Activated T-cell treated with anti-CD3 and anti-CD28 coated beads, Interleukin-2, amount 50 U/mL, for 24 hours (primary cell): ENCODE measurements around the gene KCNH2.

ENCODE experiments used
- DNase-seq: peaks from one replicate; pipeline ENCODE4 v3.0.0-alpha.2; 2020
- H3K27ac Mint-ChIP-seq: 2 replicates; pipeline ENCODE4 v1.8.0; 2020; ENCODE audit warnings: mild to moderate bottlenecking, mixed read lengths
- H3K27me3 Mint-ChIP-seq: 2 replicates; pipeline ENCODE4 v1.8.0; 2020; ENCODE audit warnings: mixed read lengths
- H3K36me3 Mint-ChIP-seq: 2 replicates; pipeline ENCODE4 v1.8.0; 2020; ENCODE audit warnings: low read depth, mixed read lengths
- H3K4me1 Mint-ChIP-seq: 2 replicates; pipeline ENCODE4 v1.8.0; 2020; ENCODE audit warnings: low read depth, mixed read lengths
- H3K4me3 Mint-ChIP-seq: 2 replicates; pipeline ENCODE4 v1.8.0; 2020; ENCODE audit warnings: mild to moderate bottlenecking, moderate library complexity, mixed read lengths
- H3K9me3 Mint-ChIP-seq: 2 replicates; pipeline ENCODE4 v1.8.0; 2020; ENCODE audit warnings: mixed read lengths

Gene KCNH2

DNA sequence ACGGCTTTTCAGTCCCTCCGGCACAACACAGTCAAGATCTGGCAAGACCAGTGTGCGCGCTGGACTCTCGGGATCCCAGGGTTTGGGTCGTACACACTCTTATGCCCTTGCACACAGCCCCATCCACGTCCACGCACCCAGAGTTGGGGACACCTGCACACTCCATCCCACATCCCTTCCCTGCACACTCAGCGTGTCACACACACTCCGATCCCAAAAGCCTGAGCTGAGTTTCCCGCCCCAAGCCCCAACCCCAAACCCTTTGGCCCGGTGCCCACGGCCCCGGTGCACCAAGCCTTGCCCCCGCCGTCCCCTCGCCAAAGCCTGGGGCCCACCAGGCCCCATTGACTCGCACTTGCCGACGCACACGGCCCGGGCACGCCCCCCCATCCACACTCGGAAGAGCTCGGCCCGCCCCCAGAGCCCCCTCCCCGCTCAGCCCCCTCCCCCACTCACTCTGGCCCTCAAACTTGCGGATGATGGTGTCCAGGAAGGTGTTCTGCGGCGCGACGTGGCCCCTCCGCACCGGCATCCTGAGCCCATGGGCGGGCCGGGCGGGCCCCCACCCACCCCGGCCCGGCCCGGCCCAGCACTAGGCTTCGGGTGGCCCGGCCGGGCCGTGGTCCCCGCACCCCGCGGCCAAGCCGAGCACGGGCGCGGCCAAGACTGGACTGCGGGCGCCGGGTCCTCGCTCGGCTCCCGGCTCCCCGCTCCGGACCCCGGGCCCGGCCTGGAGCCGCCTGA lies 567 bp downstream of the KCNH2 start:
- H3K27ac Mint-ChIP-seq: no peak overlapping the region
- no peak for DNase-seq
- peaks cover 31% of the 10 kb centered on the region for H3K4me1 Mint-ChIP-seq
- H3K36me3 Mint-ChIP-seq: no peaks in the 10 kb centered on the region
- H3K27me3 Mint-ChIP-seq: peaks cover 62% of the 10 kb centered on the region
- peak overlapping the region; percentile 69 for H3K4me3 Mint-ChIP-seq
- no peaks in the 10 kb centered on the region for H3K9me3 Mint-ChIP-seq

DNA sequence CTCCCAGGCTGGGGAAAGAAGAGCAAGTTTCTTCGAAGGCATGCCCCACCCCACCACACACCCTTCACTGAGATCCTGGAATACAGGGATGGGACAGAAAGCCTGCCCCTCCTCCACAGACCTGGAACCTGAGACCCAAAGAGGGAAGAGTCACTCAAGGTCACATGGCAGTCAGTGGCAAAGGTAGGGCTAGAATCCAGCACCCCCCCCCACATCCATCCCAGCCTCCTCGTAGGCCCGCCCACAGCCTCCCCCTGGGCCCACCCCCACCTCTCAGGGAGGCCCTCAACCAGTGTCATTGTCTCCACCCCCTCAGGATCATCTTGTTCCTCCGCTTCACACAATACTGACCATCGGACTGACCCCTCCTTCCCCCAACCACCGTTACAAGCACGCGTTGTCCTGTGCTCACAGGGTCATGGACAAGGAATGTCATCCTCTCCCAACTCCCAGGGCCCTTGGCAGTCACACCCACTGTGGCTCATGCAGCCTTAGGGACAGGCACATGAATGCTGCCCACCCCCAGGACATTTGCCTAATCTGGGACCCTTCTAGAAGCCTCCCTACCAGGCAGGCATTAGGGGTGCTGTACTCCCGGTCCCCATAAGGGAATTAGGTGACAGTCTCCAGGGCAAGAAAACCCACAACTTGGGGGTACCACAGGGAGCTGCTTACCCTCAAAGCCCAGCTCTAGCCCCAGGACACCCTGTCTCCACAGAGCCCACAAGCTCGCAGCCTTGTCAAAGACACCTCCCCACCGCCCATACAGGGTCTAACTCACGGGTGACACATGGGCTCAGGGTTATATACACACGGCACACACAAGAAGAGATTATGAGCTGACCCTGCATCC lies 1.4 kb downstream of the KCNH2 start:
- no peak for DNase-seq
- Mint-ChIP-seq H3K27ac (no peak overlapping the region), H3K4me3 (peak overlapping the region; percentile 69), H3K36me3 (no peaks in the 10 kb centered on the region), H3K27me3 (peaks cover 54% of the 10 kb centered on the region), H3K4me1 (peaks cover 31% of the 10 kb centered on the region), H3K9me3 (no peaks in the 10 kb centered on the region)

DNA sequence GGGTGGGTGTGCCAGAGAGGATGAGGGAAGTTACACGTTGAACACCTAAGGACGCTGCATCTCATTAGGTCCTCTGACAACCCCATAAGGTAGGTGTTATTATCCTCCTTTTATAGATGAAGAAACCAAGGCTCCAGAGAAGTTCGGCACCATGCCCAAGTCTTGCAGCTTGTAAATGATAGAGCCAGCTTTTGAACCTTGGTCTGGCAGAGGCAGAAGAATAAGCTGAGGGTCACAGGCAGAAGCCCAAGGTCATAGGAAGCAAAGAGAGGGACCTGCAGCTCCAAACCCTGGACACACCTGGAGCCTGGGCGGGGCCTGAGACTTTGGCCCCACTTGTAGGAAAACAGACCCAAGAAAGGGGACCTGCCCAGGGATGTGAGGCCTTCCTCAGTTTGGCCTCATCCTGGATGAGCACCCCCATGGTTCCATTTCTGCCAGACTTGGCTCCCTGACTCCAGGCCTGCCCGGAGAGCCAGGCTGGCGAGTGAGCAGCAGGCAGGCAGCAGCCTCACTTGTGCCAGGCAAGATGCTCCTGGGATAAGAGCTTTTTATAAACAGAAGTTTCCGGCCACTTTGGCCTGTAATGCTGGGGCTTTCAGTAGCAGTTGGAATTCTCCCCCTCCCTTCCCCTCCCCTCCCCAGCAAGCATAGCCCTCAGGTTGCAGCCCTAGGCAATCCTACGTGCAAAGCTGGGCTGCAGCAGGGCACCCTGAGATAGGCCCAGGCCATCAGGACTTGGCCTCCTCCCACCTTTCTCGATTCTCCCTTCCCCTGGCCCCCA lies 2.4 kb downstream of the KCNH2 start:
- Mint-ChIP-seq H3K36me3 (no peaks in the 10 kb centered on the region), H3K4me3 (peak overlapping the region; percentile 68), H3K9me3 (no peaks in the 10 kb centered on the region), H3K27me3 (peaks cover 44% of the 10 kb centered on the region), H3K27ac (no peak overlapping the region), H3K4me1 (peaks cover 31% of the 10 kb centered on the region)
- no peak for DNase-seq

DNA sequence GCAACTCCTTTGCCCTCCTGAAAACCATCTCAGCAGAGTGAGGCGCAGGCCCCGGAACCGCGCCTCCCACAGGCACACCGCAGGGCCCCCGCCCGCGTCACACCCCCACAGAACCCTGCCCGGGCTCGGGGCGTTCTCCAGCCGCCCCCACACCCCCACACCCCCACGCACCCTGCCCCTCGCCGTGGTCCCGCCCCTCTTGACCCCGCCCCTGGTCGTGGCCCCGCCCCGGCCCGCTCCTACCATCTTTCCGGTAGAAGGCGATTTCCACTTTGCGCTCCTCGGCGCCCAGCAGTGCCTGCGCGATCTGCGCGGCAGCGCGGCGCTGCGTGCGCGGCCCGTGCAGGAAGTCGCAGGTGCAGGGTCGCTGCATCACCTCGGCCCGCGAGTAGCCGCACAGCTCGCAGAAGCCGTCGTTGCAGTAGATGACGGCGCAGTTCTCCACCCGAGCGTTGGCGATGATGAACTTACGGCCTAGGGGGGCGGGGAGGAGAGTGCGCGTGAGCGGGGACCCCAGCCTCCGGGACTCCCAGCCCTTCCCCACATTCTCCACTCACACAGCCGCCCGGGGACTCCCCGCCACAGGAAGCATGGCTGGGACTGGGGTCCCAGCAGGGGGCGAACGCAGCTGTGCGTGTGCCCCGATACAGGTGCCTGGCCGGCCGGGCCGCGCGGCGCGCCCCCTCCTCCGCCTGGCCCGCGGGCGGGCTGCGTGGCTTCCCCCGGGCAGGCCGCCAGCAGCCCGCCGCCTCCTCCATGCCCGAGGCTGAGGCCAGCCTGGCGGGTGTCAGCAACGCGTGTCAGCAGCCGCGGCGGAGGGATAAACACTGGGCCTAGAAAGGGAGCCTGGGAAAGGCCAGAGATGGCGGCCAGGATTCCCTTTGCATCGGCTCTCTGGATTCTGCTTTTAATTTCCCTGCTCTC lies 3.4 kb downstream of the KCNH2 start:
- Mint-ChIP-seq H3K27me3 (peaks cover 35% of the 10 kb centered on the region), H3K36me3 (no peaks in the 10 kb centered on the region), H3K27ac (peak overlapping the region; percentile 50), H3K4me1 (peaks cover 32% of the 10 kb centered on the region), H3K4me3 (peak overlapping the region; percentile 81), H3K9me3 (no peaks in the 10 kb centered on the region)
- DNase-seq: peak; percentile 85

DNA sequence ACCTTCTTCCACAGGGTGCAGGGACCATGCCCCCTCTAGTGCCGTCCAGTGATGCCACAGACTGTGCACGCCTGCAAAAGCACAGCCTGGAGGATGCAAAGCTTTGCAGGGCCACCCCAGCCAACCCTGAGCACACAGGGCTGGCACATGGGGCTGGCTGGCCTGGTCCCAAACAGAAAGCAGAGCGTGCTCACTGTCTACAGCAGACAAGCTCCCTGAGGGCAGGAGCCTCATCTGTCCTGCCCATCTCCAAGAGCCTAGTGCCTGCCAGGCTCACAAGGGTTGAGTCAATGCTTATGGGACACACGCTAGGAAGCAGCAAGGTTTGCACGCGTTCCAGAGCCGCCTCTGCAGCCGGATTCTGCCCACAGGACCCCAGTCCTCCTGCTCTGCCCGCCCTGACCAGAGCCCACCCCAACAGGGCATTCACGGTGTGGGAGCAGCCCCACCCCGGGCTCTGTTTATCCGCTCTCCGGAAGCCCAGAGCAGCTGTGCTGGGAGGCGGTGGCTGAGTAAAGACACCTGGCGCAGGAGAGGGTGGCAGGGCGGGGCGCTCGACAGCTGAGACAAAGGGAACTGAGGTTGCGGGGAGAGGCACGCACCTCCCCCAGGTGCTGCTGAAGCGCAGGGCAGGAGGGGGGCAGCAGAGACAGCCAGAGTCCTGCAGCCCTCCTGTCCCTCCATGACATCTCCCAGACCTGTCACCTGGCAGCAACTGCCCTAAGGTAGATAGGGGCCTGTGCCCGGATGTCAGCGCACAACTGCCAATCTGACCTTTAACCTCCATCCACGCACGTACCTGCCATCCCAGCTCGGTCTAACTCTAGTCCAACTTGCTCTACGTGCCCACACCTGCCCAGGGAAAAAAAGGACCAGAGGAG lies 4.3 kb downstream of the KCNH2 start:
- peak overlapping the region; percentile 24 for H3K27ac Mint-ChIP-seq
- no peak for DNase-seq

DNA sequence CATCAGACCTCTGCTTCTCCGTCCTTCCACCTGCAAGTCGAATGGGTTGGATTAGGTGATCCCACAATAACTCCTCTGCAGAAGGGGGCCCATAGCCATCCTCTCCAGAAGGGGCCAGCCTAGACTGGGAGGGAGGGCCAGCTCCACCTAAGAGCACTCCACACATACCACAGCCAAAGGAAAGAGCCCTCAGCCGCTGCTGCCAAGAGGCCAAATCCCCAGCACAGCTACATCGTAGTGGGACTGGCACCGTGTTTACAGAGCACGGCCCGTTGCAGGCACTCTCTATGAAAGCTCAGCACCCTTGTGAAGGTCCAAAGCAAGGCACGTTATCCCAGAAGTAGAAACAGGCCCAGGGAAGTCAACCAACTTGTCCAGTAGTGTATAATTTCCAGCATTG lies 5.4 kb downstream of the KCNH2 start:
- Mint-ChIP-seq H3K36me3 (no peaks in the 10 kb centered on the region), H3K27me3 (peaks cover 22% of the 10 kb centered on the region), H3K4me3 (no peak overlapping the region), H3K9me3 (no peaks in the 10 kb centered on the region), H3K27ac (no peak overlapping the region), H3K4me1 (peaks cover 28% of the 10 kb centered on the region)
- no peak for DNase-seq

More for the DNA sequence above, 4.3 kb downstream of the KCNH2 start:
- H3K4me3 Mint-ChIP-seq: peak overlapping the region; percentile 81
- peaks cover 27% of the 10 kb centered on the region for H3K27me3 Mint-ChIP-seq
- peaks cover 34% of the 10 kb centered on the region for H3K4me1 Mint-ChIP-seq
- H3K9me3 Mint-ChIP-seq: no peaks in the 10 kb centered on the region
- H3K36me3 Mint-ChIP-seq: no peaks in the 10 kb centered on the region

DNA sequence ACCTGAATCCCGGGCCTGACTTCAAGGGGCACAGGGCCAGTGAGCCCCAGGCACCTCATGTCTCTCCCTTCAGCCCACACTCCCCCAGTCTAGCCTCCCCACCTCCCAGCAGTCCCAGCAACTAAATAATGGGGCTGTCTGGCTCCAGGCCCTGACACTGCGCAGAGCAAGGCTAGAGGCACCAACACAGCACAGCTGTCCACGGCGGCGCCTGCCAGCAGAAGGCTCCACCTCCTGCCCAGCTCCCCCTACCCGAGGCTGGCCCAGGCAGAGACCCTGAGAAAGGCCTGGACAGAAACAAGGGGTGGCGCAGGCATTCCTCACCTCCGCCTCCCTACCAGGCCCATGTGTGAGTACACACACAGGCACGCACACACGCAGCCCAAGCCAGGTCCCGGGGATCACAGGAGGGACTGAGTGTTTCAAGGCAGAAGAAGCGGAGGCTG lies 6.1 kb downstream of the KCNH2 start:
- Mint-ChIP-seq H3K36me3 (no peaks in the 10 kb centered on the region), H3K27ac (no peak overlapping the region), H3K4me1 (peaks cover 23% of the 10 kb centered on the region), H3K27me3 (peaks cover 17% of the 10 kb centered on the region), H3K4me3 (no peak overlapping the region), H3K9me3 (no peaks in the 10 kb centered on the region)
- no peak for DNase-seq

DNA sequence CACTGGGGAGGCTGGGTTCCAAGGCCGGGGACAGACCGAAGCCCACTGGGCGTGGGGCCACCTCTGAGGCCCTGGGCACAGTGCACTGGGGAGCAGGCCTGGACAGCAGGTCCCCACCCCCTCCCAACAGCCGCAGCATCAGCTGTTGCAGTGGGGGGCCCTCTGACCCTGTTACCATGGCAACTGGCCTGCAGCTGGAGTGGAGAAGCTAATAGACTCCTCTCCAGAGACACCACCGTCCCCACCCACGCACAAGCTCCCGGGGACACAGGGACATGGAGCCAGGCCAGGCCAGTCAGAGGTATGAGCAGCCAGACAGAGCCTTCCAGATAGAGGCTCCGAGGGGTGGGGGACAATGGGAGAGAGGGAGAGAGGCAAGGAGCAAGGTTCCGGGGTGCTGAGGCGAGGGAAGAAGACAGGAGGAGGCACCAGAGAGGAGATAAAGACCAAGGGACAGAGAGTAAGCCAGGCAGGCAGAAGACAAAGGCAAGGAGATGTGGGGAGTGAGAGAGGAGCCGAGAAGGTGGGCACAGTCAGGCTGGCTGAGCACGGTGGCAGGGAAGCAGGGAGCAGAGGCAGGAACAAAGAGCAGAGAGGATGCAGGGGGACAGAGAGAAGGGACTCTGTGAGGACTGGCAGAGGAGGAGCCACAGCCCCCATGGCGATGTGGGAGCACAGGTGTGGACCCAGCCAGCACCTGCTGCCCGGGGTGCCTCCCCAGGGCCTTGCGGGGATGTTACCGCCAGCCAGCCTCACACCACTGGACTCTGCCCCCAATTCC lies 6.7 kb downstream of the KCNH2 start:
- Mint-ChIP-seq H3K4me1 (peaks cover 18% of the 10 kb centered on the region), H3K36me3 (no peaks in the 10 kb centered on the region), H3K9me3 (no peaks in the 10 kb centered on the region), H3K27ac (no peak overlapping the region), H3K4me3 (no peak overlapping the region), H3K27me3 (peaks cover 11% of the 10 kb centered on the region)
- no peak for DNase-seq

DNA sequence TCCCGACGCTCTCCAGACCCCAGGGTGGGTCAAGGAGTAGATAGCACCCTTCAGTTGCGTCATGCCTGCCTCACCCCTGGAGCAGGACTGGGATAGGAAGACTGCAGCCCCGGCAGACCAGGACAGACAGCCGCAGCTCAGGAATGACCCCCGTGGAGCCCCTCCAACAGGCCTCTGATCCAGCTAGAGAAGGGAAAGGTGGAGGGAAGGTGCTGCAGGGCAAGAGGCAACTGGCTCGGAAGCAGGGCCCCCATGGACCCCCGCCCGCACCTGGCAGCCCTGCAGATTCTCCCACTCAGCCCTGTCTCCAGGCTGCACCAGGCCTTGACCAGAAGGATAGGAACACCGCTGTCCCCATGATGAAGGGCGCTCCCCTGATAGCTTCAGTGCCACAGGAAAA lies 7.7 kb downstream of the KCNH2 start:
- no peaks in the 10 kb centered on the region for H3K36me3 Mint-ChIP-seq
- no peak overlapping the region for H3K4me3 Mint-ChIP-seq

DNA sequence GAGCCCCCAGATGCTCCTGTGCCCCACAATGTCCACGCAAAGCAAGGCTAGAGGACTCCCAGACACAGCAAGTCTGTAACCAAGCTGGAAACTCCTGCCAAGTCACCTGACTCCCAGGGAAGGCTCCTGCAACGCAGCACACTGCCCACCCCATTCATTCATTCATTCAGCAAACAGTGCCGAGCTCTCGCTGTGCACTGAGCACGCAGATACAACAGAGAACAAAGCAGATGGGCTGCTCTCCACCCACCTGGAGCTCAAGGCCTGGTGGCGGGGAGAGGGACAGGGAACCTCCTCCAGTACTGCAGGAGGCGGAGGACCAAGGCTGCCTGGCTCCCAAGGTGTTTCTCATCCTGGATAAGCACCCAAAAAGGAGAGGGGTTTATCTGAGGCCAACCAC lies 8.6 kb downstream of the KCNH2 start:
- Mint-ChIP-seq H3K9me3 (no peaks in the 10 kb centered on the region), H3K27me3 (no peaks in the 10 kb centered on the region), H3K4me1 (peaks cover 9% of the 10 kb centered on the region), H3K4me3 (no peak overlapping the region), H3K27ac (no peak overlapping the region), H3K36me3 (no peaks in the 10 kb centered on the region)
- DNase-seq: no peak

More for the DNA sequence above, 7.7 kb downstream of the KCNH2 start:
- Mint-ChIP-seq H3K4me1 (peaks cover 14% of the 10 kb centered on the region), H3K27me3 (peaks cover 2% of the 10 kb centered on the region), H3K9me3 (no peaks in the 10 kb centered on the region), H3K27ac (no peak overlapping the region)
- DNase-seq: no peak

DNA sequence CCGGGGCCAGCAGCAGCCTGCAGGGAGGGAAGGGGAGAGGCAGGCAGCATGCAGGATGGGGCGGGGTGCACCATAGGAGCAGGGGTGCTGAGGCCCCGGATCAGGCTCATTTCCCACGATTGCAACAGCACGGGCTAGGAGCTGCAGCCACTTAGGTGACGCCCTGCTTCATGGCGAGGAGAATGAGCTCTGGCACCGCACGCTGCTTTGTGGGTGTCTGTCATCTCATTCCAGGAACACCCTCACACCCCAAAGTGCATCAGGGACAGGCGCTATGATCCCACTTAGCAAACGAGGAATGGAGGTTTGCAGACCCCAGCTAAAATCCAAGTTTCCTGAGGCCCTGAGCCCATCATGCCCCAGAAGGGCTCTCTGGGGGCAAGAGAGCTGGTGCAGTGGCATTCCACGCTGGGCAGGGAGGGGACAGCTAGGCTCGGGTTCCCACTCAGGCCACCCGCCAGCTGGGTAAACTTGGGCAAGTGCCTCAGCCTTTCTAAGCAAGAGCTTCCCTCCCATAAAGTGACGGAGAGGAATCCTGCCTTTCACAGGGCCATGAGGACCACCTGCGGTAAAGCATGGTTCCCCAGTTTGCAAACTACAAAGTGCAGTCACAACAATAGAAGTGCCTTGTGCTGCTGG lies 9.3 kb downstream of the KCNH2 start:
- no peak overlapping the region for H3K27ac Mint-ChIP-seq
- no peaks in the 10 kb centered on the region for H3K27me3 Mint-ChIP-seq
- no peak overlapping the region for H3K4me3 Mint-ChIP-seq
- H3K36me3 Mint-ChIP-seq: no peaks in the 10 kb centered on the region
- DNase-seq: no peak
- H3K9me3 Mint-ChIP-seq: no peaks in the 10 kb centered on the region
- H3K4me1 Mint-ChIP-seq: peaks cover 4% of the 10 kb centered on the region

DNA sequence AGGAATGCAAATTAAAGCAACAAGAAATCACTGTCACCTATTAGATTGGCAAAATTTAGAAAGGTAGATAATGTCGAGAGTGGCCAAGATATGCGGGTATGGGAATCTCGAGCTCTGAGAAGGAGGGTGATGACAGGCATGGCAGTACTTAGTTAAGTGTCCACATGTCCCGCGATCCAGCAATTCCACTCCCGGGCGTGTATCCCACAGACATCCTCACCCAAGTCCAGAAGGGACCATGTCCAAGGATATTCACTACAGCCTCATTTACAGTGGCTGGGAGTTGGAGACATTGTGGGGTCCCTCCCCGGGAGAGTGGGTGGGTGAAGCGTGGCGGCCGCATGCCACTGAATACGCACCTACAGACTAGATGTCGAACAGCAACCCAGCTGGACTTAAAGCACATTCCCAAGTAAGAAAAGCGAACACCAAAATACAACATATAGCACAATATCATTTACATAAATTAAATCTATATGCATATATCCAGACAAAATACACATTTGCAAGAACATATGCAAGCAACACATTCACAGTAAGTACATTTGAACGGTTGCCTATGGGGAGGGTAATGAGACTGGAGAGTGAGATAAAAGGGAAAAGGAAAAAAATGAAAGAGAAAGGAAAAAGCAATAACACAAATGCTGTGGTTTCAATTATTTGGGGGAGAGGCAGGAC lies 9.9 kb downstream of the KCNH2 start:
- Mint-ChIP-seq H3K27ac (no peak overlapping the region), H3K27me3 (no peaks in the 10 kb centered on the region), H3K4me1 (peaks cover 3% of the 10 kb centered on the region), H3K4me3 (no peak overlapping the region), H3K36me3 (no peaks in the 10 kb centered on the region), H3K9me3 (no peaks in the 10 kb centered on the region)
- DNase-seq: no peak
